Right ventricle myocardium inferior (tissue), 1 donor: ENCODE data around the gene MDGA2. TPM values are rescaled to one million over a fixed set of nuclear protein-coding genes. Genes with fewer than 3 reads are reported as not detected.

Source experiments
- ATAC-seq: fragments of 200-7000 bp; cut with Tn5 transposase; one replicate; pipeline ENCODE4 v1.9.1; 2020; ENCODE audit warnings: mild to moderate bottlenecking, moderate library complexity
- DNase-seq: peaks from one replicate; pipeline ENCODE4 v3.0.0; 2021; ENCODE audit errors: missing footprints
- intact Hi-C: fragments of 100-400 bp; cut with DNase I; formaldehyde crosslinking; loops from one replicate; pipeline ENCODE4 v1.11.0; 2022
- long read RNA-seq: library from polyadenylated mRNA; unstranded; transcript quantifications from one replicate; pipeline ENCODE4 v2.0.0, GENCODE V29; 2021
- total RNA-seq: library from RNA; stranded (reverse); fragmentation: NEBNext Ultra II Directional; extraction: Animal tissue kit (Norgen Biotek cat#: 25700); gene quantifications from one replicate; pipeline ENCODE4 v1.2.1, GENCODE V29; 2021
- donor health status: DM: no; HTN: yes; CAD: no; lungs with severe emphysema.

MDGA2 gene
- not detected for total RNA-seq
- long read RNA-seq = 0 reads

DNA sequence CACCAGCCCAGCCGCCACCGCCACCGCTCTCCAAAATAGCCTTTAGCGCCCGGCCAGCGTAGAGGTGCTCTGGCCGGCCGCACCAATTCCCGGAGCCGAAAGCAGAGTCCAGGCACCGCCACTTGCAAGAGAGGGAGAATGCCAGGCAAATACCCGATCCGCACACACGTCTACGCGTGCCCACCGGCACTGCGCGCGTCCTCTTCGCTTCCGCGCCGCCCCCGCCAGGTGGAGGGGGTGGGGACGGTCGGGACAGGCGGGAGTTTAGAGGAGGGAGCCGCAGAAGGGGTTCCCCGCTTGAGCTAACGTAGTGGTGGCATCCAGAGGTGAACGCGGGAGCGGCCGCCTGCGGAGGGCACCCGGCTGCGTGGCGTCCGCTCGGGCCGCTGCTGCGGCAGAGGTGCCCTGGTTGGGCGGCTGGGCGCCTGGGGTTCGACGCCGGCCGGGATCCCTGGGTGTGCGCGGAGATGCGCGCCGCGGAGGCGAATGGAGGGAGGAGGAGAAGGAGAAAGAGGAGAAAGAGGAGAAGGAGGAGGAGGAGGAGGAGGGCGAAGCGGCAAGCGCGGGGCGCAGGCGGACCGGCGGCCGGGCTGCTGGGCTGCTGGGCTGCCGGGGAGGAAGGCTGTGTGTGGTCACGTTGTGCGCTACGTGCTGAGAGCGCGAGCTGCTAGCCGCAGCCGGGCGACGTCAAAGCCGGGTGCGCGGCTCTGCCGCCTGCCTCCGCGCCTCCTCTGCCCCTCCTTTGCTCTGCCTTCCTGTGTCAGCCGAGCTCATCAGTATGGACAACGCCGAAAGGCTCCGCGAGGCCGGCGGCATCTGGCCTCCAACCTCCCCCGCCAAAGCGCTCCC lies at the start of gene MDGA2:
Gene MDGA2, minus strand, starts transcription at position 140 of the 849 bp plus-strand sequence.
- ATAC-seq (no peak), DNase-seq (peak; percentile 63)
- intact Hi-C loops = no loop called here

GRCh38 chr14:47722929-47723693 lies 47.7 kb upstream of the MDGA2 start:
- DNase-seq = no peak
- intact Hi-C loops = no loop called here
- no peak for ATAC-seq

DNA sequence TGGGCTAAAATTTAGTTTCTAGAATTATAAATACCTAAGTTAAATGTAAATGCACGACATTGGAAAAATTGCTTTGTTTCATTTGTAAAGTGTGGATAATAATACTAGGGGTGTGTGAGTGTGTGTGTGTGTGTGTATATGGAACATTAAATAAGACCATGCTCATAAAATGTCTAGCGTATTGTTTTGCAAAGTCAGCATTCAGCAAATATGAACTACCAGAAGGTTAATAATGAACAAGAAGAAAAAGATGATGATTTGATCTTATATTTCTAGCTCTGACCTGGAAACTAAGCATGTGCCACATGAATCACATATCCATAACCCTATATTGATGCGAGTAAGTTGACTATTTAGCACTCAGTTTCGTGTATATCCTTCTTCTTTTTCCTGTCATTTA lies 44.9 kb upstream of the MDGA2 start:
- no peak for DNase-seq
- intact Hi-C loops = no loop called here
- ATAC-seq = no peak

GRCh38 chr14:47715330-47715729 lies 39.9 kb upstream of the MDGA2 start:
- ATAC-seq = no peak

GRCh38 chr14:47710581-47710980 lies 35.2 kb upstream of the MDGA2 start:
- ATAC-seq (no peak), DNase-seq (no peak)
- intact Hi-C loops = no loop called here

More at GRCh38 chr14:47715330-47715729, 39.9 kb upstream of the MDGA2 start:
- intact Hi-C loops = no loop called here
- no peak for DNase-seq

DNA sequence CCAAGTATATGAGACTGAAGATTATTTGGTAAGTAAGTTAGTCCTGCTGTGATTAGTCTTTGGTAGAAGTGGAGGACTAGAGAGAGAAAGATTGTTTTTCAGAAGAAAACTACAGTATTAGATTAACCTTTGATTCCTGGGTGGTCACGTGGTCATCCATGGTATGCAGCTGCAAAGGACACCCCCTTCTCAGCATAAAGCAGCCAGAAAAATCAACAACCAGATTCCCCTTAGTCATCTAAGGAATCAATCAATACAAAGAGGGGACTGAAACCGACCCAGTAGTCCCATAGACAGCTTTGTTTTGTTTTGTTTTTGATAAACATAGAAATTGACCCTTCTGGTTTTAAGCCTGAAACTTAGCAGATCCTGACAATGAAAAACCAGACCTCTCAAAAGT lies 30.3 kb upstream of the MDGA2 start:
- DNase-seq (no peak), ATAC-seq (no peak)
- intact Hi-C loops = no loop called here

GRCh38 chr14:47691829-47692228 lies 16.4 kb upstream of the MDGA2 start:
- ATAC-seq = no peak
- no peak for DNase-seq
- intact Hi-C loops = no loop called here

GRCh38 chr14:47678993-47679392 lies 3.6 kb upstream of the MDGA2 start:
- DNase-seq = no peak
- intact Hi-C loops = no loop called here
- no peak for ATAC-seq

- DNase-seq = no peak
- intact Hi-C loops = no loop called here
- no peak for ATAC-seq
Measured at GRCh38 chr14:47678157-47678556, 2.8 kb upstream of the MDGA2 start.

GRCh38 chr14:47676315-47676617 lies 861 bp upstream of the MDGA2 start:
- no peak for DNase-seq
- intact Hi-C loops = no loop called here
- ATAC-seq = no peak

DNA sequence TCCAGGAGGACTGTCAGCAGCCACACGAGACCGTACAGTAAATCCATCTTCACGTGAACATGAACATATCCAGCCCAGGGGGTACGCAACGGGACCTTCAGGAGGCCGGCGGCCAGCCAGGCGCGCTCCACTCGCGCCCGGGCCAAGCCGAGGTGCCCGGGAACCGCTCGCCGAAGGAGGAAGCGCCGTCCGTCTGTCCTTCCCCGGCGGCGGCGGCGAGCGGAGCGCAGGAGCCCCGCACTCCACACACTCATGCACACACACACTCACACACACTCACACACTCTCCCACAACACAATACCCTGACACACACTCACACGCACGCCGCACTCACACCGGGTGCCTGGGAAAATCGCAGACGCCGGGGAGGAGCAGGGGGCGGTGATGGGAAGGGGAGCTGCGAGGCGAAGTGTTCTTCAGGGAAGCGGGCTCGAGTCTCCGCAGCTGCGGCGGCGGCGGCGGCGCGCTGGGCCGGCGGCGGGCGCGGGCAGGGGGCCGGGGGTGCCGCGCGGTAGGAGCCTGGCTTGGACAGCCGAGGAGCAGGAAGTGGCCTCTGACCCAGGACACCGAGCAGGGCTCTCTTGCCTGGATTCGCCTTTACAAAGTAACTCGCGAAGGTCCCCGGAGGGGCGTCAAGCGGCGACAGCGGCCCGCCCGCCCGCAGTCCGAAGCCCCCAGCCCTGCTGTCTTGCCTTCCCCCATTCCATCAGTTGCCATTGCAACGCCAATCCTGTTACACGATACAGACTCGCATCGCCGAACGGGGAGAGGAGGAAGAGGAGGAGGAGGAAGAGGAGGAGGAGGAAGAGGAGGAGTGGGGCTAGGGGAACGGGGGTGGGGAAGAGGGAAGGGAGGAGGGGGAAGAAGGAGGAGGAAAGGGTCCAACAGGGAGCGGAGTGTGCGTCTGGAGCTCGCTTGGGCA lies 601 bp downstream of the MDGA2 start:
- intact Hi-C loops = no loop called here
- no peak for ATAC-seq
- DNase-seq = peak; percentile 49

DNA sequence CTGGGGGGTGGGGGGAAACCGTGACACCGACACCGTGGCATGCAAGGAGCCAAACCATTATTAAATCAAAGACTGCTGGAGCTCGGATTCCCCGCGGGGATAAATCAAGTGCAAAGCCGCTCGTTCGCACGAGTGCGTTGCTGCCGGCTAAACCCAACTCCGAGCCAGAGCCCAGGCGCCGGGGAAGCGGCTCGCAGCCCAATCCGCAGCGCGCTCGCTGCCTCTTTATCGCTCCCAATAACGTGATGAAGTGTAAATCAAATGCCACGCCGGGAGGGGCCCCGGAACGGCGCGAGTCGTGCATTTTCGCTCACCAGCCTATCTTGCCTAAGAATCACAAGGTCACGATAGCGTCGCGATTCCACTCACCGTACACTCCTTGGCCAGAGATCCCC lies 1.3 kb downstream of the MDGA2 start:
- intact Hi-C loops = no loop called here
- ATAC-seq (no peak), DNase-seq (no peak)

GRCh38 chr14:47665337-47666134 lies 9.9 kb downstream of the MDGA2 start:
- intact Hi-C loops = no loop called here
- peak; percentile 58 for DNase-seq
- ATAC-seq = no peak

GRCh38 chr14:47662466-47662865 lies 12.9 kb downstream of the MDGA2 start:
- ATAC-seq = no peak
- DNase-seq = no peak
- intact Hi-C loops = no loop called here

DNA sequence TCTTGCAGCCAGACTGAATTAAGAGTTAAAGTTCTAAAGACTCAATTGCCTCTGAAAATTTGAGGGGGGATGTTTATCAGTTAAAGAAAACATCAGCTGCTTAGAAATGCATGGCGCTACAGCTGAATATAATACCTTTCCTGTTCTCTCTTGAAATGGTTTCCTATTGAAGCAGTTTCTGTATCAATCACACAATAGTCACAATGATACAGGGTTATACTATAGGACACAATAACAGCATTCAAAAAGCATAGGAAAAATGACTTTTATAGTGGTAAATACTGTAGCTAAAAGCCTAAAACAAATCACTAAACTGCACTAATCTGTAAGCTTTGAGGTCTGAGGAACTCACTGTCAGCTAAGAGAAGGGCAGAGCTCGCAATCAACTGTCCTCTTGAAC lies 15.2 kb downstream of the MDGA2 start:
- no peak for ATAC-seq
- no peak for DNase-seq
- intact Hi-C loops = no loop called here

GRCh38 chr14:47658041-47658440 lies 17.4 kb downstream of the MDGA2 start:
- DNase-seq (no peak), ATAC-seq (no peak)
- intact Hi-C loops = no loop called here

- intact Hi-C loops = no loop called here
- DNase-seq (no peak), ATAC-seq (no peak)
Measured at GRCh38 chr14:47657143-47657542, 18.3 kb downstream of the MDGA2 start.

DNA sequence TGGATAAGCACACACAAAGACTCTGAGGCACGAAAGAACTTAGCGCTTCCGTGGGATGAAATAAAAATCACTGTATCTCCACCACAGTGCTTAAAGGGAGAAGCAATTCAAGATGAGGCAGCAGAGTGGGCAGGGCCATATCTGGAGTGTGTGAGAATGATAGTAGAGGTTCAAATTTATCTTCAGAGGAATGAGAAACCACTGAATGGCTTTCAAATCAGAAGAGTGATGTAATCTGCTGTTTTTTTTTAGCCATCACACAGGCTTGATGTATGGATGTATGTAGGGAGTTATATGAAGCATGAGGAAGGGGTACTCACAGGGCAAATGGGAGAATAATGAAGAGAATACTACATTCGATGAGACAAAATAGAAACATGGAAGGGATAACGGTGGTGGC lies 24.1 kb downstream of the MDGA2 start:
- DNase-seq = no peak
- ATAC-seq = no peak
- intact Hi-C loops = no loop called here

DNA sequence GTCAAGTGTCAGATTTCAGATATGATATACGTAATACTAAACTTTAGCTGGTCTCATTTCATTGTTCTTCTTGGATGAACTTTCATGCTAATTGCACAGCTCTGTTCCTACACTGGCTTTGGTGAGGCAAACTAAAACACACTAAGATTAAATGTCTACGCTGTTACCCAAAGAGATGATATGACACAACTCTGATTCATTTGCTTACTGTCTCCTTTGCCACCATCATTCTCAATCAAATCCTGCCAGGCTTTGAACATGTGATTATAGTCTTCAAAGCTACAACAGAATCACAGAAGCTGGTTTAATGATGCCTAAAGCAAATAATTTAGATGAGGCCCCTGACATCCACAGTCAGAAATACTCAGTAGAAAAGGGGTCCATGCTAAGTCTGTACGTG lies 37.7 kb downstream of the MDGA2 start:
- ATAC-seq = no peak
- intact Hi-C loops = no loop called here

More for the DNA sequence above, 37.7 kb downstream of the MDGA2 start:
- DNase-seq = no peak
